Adrenal gland (tissue), 12 donors: ENCODE measurements around the gene ITPR1. TPM values are rescaled to one million over a fixed set of nuclear protein-coding genes. Genes with fewer than 3 reads are reported as not detected.

Source experiments
- DNase-seq, 7 donors: peaks; one replicate each; pipeline ENCODE4 v3.0.0-alpha.2; 2019 to 2020
- H3K27ac ChIP-seq, 5 donors: fragments of 200-600 bp; sonication (generic) in 4 of 5; 1 replicate in 3 of 5; 2 replicates in 2 of 5; pipeline versions ENCODE4 v1.5.1 to v1.8.0; 2016 to 2020; ENCODE audit warnings: mild to moderate bottlenecking in 1 of 5
- H3K27me3 ChIP-seq: fragments of 200-600 bp; 2 replicates; pipeline ENCODE4 v1.8.0; 2021
- H3K36me3 ChIP-seq, 2 donors: fragments of 200-600 bp; replicated peaks in 1 of 2; 1 replicate in 1 of 2; 2 replicates in 1 of 2; pipeline versions ENCODE4 v1.5.1 to v1.8.0; 2018 to 2022
- H3K4me1 ChIP-seq, 2 donors: fragments of 200-600 bp; replicated peaks in 1 of 2; 1 replicate in 1 of 2; 2 replicates in 1 of 2; pipeline versions ENCODE4 v1.5.1 to v1.8.0; 2018 to 2021
- H3K4me3 ChIP-seq, 4 donors: fragments of 200-600 bp; sonication (generic) in 3 of 4; one replicate each; pipeline ENCODE4 v1.5.1; 2016 to 2018
- H3K9me3 ChIP-seq, 3 donors: fragments of 200-600 bp; sonication (generic) in 1 of 3; replicated peaks in 1 of 3; 1 replicate in 2 of 3; 2 replicates in 1 of 3; pipeline versions ENCODE4 v1.5.1 to v1.8.0; 2016 to 2021
- CTCF ChIP-seq, 6 experiments: fragments of 450-650 bp in 4 of 6; fragments of 200-600 bp in 2 of 6; sonication (generic) in 1 of 6; IDR thresholded peaks; 1 replicate in 5 of 6; 2 replicates in 1 of 6; pipeline versions ENCODE4 v1.5.1 to v1.8.0; 2016 to 2021; ENCODE audit warnings: antibody characterized with exemption in 6 of 6, mild to moderate bottlenecking in 2 of 6, moderate library complexity in 1 of 6
- POLR2A ChIP-seq, 2 donors: fragments of 450-650 bp; IDR thresholded peaks; one replicate each; pipeline ENCODE4 v1.6.1; 2017; ENCODE audit warnings: antibody characterized with exemption in 2 of 2, mild to moderate bottlenecking in 2 of 2, moderate library complexity in 1 of 2
- WGBS, 4 donors: extraction: QIAGEN DNeasy Blood & Tissue Kit in 2 of 4; methylation state at CpG; one replicate each; pipeline versions ENCODE4 v1.1.5 to v1.1.7; 2013 to 2017; 5-methylcytosine and 5-hydroxymethylcytosine counted together
- intact Hi-C, 2 donors: fragments of 100-400 bp; cut with DNase I; formaldehyde crosslinking; loops; one replicate each; pipeline versions ENCODE4 v1.14.1 to v1.15.0; 2022 to 2023
- polyA plus RNA-seq, 3 donors: library from polyadenylated mRNA; stranded (reverse); fragments of 200-250 nt in 2 of 3; fragments of 350-450 nt in 1 of 3; fragmentation: Illumina TruSeq in 1 of 3; extraction: RNeasy Lipid Tissue Mini Kit (QIAGEN cat#74804) in 1 of 3; gene quantifications; one replicate each; pipeline ENCODE4 v1.2.3, GENCODE V29; 2013 to 2014
- total RNA-seq, 9 donors: library from RNA; depleted of rRNA in 4 of 9; stranded (reverse); fragments of >200 nt in 4 of 9; fragments of 120-200 nt in 1 of 9; fragmentation: NEBNext Ultra II Directional in 1 of 9; extraction: Animal tissue kit (Norgen Biotek cat#: 25700) in 1 of 9; gene quantifications; one replicate each; pipeline versions ENCODE4 v1.1.0 to v1.2.4, GENCODE V29; 2013 to 2023
- donor health status: healthy with polysubstance abuse.
- donor health status: Bipolar disorder and iron deficiency.
- donor health status: DM: yes; HTN: yes; CAD: no.
- donor health status: DM: no; HTN: no; CAD: no.
- donor health status: DM: no; HTN: no; CAD: no.
- donor health status: DM: yes; HTN: yes; CAD: no.

The ITPR1 gene
- total and polyA plus RNA-seq, 12 donors: 21.6 to 198 (median 76.6) TPM

DNA sequence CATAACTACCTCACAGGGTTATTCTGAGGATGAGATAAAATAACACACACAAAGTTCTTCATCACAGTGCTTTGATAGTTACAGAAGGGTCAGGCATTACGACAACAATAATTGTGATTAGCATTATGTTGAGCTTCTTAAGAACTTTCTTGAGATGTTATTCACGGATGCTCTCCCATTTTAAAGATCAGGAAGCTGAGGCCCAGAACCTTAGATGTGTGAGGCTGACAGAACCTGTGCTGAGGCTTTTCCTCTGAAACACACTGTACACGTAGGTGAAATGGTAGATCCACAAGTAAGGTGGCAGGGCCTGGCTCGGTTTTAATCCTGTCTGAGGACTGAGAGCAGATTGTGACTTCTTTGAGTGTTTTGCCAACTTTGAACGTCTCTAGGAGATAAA is 274.9 kb downstream of the ITPR1 start:
- Histone ChIP-seq H3K27me3 (no peaks in the 10 kb centered on the region), H3K4me1 (peaks cover 17 to 20% of the 10 kb centered on the region in 2 donors), H3K9me3 (no peaks in the 10 kb centered on the region), H3K27ac (no peak overlapping the region), H3K4me3 (no peak overlapping the region), H3K36me3 (no peaks in the 10 kb centered on the region)
- DNase-seq: no peak
- intact Hi-C loops: no loop called here
- WGBS, 4 donors: 88 to 90% (median 89%) methylated on average over 5 of the region's 5 CpGs
- TF ChIP-seq POLR2A (IDR thresholded peaks at IDR 0.05) (no peak), CTCF (IDR thresholded peaks at IDR 0.05) (no peak)

- Histone ChIP-seq H3K27me3 (no peaks in the 10 kb centered on the region), H3K4me1 (peaks cover 17 to 20% of the 10 kb centered on the region in 2 donors), H3K9me3 (no peaks in the 10 kb centered on the region), H3K36me3 (no peaks in the 10 kb centered on the region), H3K27ac (no peak overlapping the region), H3K4me3 (no peak overlapping the region)
- TF ChIP-seq CTCF (IDR thresholded peaks at IDR 0.05) (no peak), POLR2A (IDR thresholded peaks at IDR 0.05) (no peak)
- intact Hi-C loops: no loop called here
- no peak for DNase-seq
- WGBS, 4 donors: 92 to 93% (median 93%) methylated on average over 6 to 12 of the region's 12 CpGs
Observed at GRCh38 chr3:4768521-4768920, 275.4 kb downstream of the ITPR1 start.

GRCh38 chr3:4770561-4770960 is 277.4 kb downstream of the ITPR1 start:
- Histone ChIP-seq H3K36me3 (no peaks in the 10 kb centered on the region), H3K4me3 (no peak overlapping the region), H3K27ac (peak overlapping the region in 3 of 5 donors; percentile 4 to 55 (median 55)), H3K27me3 (no peaks in the 10 kb centered on the region), H3K9me3 (no peaks in the 10 kb centered on the region), H3K4me1 (peaks cover 17 to 20% of the 10 kb centered on the region in 2 donors)
- intact Hi-C loops: no loop called here
- no peak for DNase-seq
- WGBS, 4 donors: 84 to 97% (median 88%) methylated on average over 5 of the region's 5 CpGs
- no peak for TF ChIP-seq POLR2A (IDR thresholded peaks at IDR 0.05)
- TF ChIP-seq CTCF (IDR thresholded peaks at IDR 0.05): no peak

- no peaks in the 10 kb centered on the region for H3K9me3 ChIP-seq
- no peak overlapping the region for H3K4me3 ChIP-seq
- DNase-seq: no peak
- TF ChIP-seq CTCF (IDR thresholded peaks at IDR 0.05): no peak
- TF ChIP-seq POLR2A (IDR thresholded peaks at IDR 0.05): no peak
- peak overlapping the region in 3 of 5 donors; percentile 4 to 55 (median 55) for H3K27ac ChIP-seq
- H3K27me3 ChIP-seq: no peaks in the 10 kb centered on the region
- intact Hi-C loops: no loop called here
- 71 to 88% (median 80%) methylated on average over 5 of the region's 5 CpGs for WGBS, 4 donors
- peaks cover 17 to 20% of the 10 kb centered on the region in 2 donors for H3K4me1 ChIP-seq
- H3K36me3 ChIP-seq: no peaks in the 10 kb centered on the region
Observed at GRCh38 chr3:4771243-4771642, 278.1 kb downstream of the ITPR1 start.
